G401 (cell line): Measurements from ENCODE around the gene KLHL29. TPM values are rescaled to one million over a fixed set of nuclear protein-coding genes. Genes with fewer than 3 reads are reported as not detected.
A peak's percentile ranks its signal among the peaks of the same experiment; 100 is the strongest.

ENCODE experiments used
- DNase-seq: peaks from one replicate; pipeline ENCODE4 v3.0.0-alpha.2; 2015; ENCODE audit warnings: low spot score
- in situ Hi-C: cut with HindIII; loops from 2 replicates; pipeline ENCODE4 v1.10.0; 2016; ENCODE audit warnings: low sequenced_read_pairs, mixed read lengths
- total RNA-seq: library from RNA; depleted of rRNA; stranded (reverse); fragments of >200 nt; shearing (Covaris generic); gene quantifications from 2 replicates; pipeline ENCODE4 v1.2.3, GENCODE V29; 2014

KLHL29 gene
- total RNA-seq, 1 experiment from 2014 or later = not detected

DNA sequence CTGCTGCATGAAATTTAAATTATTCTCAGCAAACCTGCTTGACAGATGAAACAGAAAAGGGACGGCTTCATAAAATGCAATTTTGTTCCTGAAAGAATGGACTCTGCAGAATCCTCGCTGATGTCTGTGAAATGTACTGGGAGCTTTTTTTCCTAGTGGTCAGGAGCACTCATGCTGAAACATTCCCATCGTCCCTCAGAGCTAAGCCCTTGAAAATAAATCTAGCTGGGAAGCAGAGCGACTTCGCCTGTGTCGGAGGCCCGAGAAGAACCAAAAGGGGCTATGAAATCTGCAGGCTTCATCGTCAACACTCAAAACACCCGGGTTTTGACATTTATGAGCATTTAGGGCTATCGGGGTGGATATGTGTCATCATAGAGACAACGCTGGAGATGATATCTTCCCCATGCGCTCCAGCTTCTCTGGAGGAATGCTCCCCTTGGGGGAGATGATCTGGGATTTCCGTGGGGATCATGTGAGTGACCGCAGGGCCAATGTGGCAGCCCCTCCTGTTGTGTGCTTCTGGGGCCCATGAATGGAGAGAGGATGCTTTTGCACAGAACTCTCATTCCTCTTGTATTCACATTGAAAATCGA is 182.3 kb downstream of the KLHL29 start:
- DNase-seq = no peak
- in situ Hi-C loops = no loop called here

DNA sequence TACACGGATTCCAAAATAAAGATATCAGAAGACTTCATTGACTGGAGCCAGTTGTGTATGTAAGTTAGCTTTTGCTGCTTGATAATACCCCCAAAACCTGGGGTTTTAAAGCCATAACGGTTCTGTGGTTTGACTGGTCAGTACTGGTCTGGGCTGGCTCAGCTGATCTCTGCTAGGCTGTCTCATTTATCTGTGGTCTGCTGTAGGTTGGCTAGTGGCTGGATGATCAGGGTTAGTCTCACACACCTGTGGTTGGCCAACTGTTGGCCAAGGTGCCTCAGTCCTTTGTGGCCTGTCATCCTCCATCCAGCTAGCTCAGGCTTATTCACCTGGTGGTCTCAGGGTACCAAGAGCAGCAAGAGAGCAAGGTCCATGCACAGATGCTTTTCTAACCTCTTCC is 183.2 kb downstream of the KLHL29 start:
- in situ Hi-C loops = no loop called here
- DNase-seq = no peak

DNA sequence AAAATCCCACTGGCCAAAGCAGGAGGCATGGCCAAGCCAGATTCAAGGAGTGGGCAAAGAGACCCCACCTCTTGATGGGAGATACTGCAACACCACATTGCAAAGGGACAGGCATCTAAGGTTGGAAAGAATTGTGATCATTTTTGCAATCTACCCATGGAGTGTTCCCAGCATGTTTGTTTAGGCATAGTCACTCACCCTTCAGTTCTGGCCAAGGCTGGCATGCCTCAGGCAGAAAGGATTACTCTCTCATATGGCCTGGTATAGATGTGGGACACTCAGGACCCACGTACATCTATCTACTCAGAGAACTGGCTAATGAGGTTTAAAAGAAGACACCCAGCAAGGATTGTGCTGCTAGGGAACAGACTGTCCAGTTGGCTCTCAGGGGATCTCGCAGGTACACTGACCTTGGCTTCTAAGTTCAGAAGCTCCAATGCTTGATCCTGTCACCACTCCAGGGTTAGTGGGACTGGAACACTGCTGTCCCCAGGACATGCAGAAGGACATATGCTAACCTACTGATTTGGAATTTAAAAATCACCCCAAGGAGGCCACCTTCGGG is 183.7 kb downstream of the KLHL29 start:
- DNase-seq = no peak
- in situ Hi-C loops = no loop called here

DNA sequence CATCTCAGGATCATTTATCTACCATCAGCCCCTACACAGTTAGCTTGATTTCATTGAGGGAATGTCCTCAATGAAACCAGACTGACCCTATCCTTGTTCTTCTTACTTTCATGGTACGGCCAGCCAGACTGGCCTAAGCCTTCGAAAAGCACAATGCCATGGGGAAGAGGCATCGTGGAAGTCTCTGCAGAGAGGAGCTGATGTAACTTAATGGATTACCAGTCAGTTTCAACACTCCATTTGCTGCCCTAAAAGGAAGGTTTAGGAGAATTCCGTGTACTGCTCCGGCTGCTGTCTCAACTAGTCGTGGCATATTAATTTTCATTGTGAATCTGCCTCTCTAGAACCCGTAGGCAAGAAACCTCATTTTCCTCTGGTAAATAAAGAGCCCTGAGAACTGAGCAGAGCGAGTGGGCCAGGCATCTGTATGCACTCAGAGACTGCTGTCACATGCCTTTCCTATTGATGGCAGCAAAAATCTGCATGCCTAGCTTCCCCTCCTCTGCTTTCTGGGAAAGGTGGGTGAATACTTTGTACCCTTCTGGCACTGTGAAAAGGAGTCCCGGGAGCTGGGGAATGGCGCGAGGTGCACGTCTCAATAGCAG is 184.9 kb downstream of the KLHL29 start:
- in situ Hi-C loops = no loop called here
- DNase-seq = no peak

DNA sequence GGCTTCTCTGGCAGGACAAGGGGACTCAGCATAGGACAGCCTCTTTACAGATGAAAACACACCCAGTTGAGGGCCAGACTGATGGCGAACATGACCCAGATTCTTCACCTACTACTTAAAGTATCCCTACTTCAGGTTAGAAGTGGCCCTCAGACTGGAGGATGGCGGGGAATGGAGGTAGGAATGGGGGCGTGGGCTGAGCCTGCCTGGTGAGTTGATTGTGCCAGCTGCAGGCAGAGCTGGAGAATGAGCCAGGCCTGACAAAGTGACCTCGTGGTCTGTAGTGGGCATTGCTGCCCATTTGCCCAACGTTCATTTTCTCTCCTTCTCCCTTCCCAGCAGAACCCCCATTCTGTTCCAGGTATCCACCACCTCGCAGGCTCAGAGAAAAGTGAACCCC is 186.1 kb downstream of the KLHL29 start:
- in situ Hi-C loops = no loop called here

DNA sequence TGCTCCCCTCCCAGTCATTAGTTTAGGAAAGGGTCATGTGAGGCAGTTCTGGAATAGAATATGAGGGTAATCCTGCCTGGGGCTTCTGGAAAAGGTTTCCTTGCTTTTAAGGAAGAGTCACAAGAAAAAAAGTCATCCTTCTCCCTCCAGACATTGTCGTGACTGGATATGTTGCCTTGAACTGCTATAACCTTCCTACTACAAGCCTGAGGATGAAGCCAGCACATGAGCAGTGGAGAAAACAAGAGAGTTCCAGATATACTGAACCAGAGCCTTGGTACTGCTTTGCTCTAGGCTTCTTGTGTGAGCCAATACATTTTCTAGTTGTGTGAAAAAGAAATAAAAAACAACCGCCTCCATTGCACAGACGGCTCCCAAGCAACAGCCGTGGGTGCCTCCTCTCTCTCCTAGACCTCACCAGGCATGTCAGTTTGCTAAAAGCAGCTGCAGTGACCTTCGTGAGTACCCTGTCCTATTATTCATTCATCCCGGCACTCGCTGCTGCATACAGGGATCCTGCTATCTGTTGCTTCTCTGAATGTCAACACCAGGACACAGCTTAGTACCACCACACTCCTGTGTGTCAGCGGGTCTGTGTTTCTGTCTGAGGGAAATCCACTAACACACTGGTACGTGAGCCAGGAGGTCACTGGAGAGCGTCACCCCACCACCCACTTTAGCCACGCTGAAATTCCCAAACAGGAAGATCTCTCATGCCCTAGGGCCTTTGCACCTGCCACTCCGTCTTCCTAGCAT is 186.7 kb downstream of the KLHL29 start:
- in situ Hi-C loops = no loop called here
- DNase-seq = no peak

More for the DNA sequence above, 186.1 kb downstream of the KLHL29 start:
- DNase-seq = no peak

DNA sequence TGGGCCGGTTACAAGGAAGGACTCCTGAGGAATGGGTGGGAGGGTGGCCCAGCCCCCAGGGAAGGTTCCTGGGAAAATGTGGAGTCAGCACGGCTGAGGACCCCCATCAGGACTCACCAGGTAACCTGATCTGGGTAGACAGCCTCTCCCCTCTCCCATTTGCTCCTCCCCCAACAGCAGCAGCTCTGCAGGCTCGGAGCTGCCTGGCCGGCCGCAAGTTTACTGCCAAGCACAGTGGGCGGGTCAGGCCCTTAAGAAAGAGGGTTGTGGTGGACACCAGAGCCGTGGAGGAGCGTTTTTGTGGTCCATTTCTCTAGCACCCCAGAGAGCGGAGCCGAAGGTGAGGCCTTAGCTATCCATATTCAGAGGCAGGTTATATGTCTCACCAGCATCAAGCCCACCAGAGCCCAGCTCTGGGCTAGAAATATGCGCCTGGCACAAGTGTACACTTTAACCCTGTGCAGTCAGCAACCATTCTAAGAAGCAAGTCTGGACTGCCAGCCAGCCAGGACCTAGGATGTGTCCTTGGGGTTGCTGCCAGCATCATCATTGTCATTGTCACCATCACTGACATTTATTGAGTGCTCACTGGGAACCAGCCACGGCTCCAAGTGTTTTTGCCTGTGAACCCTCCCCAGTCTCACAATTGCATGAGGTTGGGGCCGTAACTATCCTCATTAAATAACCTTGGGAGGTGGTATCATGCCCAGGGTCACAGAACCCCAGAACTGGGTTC is 190.1 kb downstream of the KLHL29 start:
- no peak for DNase-seq
- in situ Hi-C loops = no loop called here

DNA sequence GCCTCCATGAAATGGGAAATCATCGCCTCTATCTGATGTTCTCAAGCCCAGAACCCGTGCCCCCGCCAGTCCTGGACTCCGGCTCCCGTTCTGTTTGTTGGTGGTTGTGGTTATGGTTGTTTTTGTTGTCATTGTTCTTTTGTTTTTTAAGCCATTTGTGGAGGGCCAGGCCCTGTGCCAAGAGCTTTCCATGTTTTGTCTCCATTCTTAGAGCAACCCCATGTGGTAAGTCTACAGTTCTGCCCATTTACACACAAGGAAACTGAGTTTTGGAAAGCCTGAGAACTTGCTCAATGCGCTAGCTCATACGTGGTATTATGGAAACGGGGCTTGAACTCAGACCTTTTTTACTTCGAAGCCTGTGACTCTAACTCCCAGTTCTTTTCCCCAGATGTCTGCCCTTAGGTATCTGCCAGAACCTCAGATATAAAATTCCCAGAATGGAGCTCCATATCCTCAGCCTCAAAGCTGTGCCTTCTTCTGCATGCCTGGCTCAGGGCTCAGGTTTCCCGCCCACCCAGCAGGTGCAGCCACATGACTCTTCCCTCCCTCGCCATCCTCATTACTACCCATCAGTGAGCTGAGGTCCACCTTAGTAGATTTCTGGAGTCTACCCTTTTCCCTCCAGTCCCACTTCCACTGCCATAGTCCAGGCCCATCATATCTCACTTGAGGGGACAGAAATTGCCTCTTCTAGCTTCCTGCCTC is 194.1 kb downstream of the KLHL29 start:
- no peak for DNase-seq
- in situ Hi-C loops = no loop called here

DNA sequence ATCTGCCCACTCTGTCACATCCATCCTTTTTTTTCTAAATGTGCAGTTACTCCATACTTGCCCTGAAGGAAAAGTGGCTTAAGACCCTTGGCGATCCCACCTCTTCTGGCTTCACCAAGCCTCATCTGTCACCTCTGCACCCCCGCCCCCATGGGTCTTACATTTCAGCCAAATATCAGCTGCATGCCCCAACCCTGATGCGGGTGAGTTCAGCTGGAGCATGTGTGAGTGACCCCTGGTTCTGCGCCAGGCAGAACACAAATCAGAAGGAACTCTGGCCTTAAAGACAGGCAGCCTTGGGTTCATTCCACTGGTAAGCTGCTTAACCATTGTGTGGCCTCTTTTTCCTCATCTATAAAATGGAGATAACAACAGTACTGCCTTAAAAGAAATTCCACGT is 194.7 kb downstream of the KLHL29 start:
- in situ Hi-C loops = no loop called here

DNA sequence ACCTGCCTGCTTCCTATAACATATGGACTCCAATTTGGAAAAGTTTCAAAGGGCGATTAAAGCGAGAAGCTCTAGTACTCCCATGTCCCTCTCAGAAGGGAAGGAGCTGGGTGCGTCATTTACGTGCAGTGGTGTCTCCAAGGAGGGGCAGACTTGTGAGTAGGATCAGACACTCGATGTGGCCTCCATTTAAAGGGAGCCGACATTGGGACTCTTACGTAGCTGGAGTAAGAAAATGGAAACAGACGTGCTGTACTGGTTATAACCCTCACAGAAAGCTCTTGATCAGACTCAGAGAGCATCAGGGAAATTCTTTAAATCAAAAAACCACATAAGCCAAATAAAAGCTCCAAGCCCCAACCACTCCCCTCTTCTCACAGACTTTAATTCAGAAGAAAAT is 198.5 kb downstream of the KLHL29 start:
- DNase-seq = no peak
- in situ Hi-C loops = no loop called here

More for the DNA sequence above, 194.7 kb downstream of the KLHL29 start:
- no peak for DNase-seq

DNA sequence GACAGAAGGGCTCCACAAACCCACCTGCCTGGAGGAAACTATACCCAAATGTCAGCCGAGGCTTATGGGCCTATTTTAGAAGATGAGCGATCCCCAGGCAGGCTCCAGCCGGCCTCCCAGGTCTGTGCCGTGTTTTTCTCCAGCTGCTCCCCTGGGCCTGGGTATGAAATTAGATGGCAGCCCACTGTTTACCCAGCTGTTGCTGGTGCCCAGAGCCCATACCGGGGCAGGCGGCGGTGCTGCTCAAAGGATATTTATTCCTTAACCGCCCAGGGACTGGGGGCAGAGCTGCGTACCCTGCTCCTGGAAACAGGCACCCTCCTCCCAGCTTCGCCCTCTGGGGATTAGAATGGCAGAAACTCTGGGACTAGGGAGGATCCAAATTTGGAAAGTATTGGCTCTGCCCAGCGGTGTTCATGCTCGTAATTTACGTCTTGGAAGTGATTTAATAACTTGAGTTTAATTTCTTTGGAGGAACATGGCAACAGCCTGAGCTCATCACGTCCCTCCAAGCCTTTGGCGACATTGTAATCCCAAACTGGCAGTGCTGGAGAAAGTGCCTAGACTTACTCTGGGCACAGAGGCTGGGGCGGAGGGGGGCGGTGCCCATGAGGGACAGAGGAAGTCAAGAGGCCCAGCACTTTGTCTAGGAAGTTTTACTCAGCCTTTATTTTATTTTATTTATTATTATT is 199.2 kb downstream of the KLHL29 start:
- DNase-seq = no peak
- in situ Hi-C loops = no loop called here

DNA sequence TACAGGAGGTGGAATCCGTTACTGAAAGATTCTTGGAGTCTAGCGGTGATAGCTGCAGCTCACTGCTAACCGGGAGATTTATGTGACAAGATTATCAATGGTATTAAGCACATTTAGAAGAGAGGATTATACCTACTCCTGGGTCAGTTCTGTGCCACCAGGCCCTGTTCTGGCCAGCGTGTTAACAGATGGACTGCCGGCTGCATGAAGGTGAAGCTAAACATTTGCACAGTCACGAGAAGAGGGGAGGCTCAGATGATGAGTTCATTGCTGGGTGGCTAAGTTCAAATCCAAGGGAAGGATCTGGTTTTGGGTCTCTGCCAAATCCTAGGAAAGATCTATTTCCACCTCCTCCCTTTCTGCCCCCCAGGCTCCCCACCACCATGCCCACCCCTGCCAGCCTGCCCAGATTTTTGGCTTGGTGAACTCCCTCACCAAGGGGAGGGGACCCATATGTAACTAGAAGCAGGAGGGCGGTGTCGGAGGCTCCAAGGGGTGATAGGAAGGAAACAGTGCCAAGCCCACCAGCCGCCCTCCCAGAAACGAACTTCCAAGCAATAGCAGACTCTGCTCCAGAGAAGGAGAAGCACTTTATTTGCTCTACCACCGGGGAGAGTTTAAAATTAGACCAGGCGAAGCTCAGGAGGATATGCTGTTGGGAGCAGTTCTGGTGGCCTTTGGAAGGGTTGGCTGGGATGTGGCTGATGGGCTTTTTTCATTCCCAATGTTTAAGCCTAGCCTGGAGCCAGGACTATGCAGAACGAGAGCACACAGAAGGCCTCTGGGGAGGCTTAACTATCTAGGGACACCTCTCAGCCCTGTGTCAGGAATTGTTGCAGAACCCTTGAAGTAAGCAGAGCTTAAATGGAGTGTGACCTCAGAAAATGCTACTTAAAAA is 200.5 kb downstream of the KLHL29 start:
- in situ Hi-C loops = no loop called here
- DNase-seq = peak; percentile 8

DNA sequence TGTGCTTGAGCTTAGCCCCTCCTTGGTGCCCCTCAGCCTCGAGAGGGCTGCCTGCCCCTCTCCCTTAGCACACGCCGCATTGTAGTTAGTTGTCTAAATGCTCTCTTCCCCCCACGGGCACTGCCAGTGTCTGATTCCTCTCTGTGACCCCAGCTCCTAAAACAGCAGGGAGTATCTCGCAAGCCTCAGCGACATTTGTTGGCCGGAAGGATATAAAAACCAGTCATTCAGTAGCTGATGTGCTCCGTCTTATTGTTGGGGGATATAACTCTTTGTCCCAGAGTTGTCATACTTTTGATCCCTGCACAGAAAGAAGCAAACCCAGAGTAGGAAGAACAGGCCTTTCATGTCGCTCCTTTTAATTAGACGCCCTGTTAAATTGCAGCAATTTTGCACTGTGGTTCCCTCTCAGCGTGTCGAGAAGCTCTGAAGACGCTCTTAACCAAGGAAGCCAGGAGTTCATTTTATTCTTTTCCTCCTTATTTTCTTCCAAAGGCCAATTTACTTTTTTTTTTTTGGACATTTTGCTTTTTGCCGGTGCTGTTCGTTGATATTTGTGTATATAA is 201.8 kb downstream of the KLHL29 start:
- in situ Hi-C loops = no loop called here
- DNase-seq = no peak

DNA sequence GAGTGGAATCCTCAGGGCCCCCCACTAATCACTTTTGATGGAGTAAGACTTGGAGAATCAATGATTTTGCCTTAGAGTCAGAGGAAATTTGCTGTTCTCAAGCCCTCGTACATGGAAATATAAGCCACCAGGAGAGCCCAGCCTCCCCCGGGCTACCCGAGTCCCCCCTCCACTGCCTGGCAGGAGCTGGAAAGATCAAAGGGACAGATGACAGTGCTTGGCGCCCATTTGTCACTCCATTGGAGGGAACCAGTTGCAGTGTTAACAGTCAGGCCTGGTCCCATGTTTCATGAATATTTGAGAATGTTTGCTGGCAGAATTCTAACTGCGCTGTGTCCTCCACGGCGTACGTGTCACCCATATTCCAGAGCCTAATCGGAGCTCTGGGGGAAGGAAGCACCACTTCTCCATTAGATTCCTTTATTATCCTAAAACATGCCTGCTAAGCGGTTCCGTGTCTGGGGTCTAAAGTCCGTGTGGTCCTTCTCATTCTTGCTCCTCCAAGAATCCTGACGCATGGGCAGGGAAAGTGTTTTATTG is 202.4 kb downstream of the KLHL29 start:
- in situ Hi-C loops = no loop called here
- DNase-seq = no peak

DNA sequence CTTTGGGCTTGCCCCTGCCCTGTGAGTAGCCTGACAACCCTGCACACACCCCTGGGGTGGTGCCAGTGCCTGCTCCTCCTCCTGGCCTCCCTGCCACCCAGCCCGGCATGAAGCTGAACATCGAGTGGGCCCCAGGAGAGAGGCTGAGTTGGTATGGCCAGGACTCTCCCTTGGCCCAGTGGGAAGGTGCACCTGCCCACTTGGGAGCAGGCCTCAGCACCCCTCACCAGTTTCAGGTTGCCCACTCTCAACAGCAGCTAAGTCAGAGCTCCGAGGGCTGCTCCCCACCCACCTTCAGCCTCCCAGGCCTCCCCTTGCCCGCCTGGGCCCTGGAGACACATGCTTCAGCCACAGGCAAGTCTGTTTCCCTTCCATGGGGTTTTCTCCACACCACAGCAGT is 203.1 kb downstream of the KLHL29 start:
- no peak for DNase-seq
- in situ Hi-C loops = no loop called here

DNA sequence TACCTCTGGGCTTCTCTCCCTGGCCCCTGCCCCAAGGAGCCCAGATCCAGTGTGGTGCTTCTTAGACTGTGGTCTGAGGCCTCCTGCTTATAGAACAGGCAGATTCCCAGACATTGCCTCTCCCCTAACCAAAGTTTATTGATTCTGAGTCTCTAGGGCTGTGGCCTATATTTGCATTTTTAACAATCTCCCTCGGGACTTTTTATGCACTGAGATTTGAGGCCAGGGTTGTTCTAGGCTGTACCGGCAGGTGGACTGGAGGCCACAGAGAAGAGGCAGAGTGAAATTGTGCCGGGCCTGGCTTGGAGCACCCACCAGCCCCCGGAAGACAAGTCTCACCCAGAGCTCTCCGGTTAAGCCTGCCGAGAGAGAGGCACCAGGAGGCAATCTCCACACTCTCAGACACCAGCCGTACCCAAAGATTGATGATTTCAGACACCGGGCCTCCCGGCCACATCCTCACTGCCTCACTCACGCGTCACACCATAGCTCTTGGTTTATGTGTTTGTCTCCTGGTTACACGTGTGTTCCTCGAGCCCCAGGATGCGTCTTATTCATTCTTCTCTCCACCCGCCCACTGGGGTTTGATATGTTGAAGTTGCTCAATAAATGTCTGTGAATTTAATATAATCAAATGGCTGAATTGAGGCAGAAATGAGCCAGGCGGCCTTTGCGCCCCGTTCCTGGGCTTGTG is 203.7 kb downstream of the KLHL29 start:
- in situ Hi-C loops = no loop called here

More for the DNA sequence above, 203.7 kb downstream of the KLHL29 start:
- no peak for DNase-seq
